Body of pancreas (tissue), 4 donors: ENCODE data around the gene MTG1. TPM values are rescaled to one million over a fixed set of nuclear protein-coding genes. Genes with fewer than 3 reads are reported as not detected.
"Not testable (repeated sequence)": the region's sequence is repeated elsewhere in the genome, so short reads cannot be mapped to it uniquely, and the experiment has no call there.

Experiments
- ATAC-seq: fragments of 150-250 bp; one replicate; pipeline ENCODE4 v1.9.1; 2016
- DNase-seq, 4 donors: peaks; one replicate each; pipeline ENCODE4 v3.0.0-alpha.2; 2019
- H3K27ac ChIP-seq, 4 donors: fragments of 200-600 bp; sonication (generic); 1 replicate in 3 of 4; 2 replicates in 1 of 4; pipeline versions ENCODE4 v1.5.1 to v1.6.1; 2016 to 2019; ENCODE audit warnings: mild to moderate bottlenecking in 1 of 4, mixed read lengths in 1 of 4, moderate library complexity in 1 of 4
- H3K27me3 ChIP-seq, 2 donors: fragments of 200-600 bp; sonication (generic); one replicate each; pipeline ENCODE4 v1.6.0; 2016; ENCODE audit warnings: mild to moderate bottlenecking in 1 of 2
- H3K36me3 ChIP-seq, 2 donors: fragments of 200-600 bp; sonication (generic); replicated peaks in 1 of 2; 2 replicates each; pipeline ENCODE4 v1.5.1; 2016; ENCODE audit warnings: low read depth in 2 of 2; ENCODE audit not compliant: insufficient read depth in 1 of 2
- H3K4me1 ChIP-seq: fragments of 200-600 bp; sonication (generic); one replicate; pipeline ENCODE4 v1.6.0; 2016
- H3K4me3 ChIP-seq, 2 donors: fragments of 200-600 bp; sonication (generic); 1 replicate in 1 of 2; 2 replicates in 1 of 2; pipeline ENCODE4 v1.5.1; 2016 to 2019
- H3K9me3 ChIP-seq, 3 donors: fragments of 200-600 bp; sonication (generic); 1 replicate in 2 of 3; 2 replicates in 1 of 3; pipeline ENCODE4 v1.5.1; 2016
- POLR2A ChIP-seq, 3 donors: fragments of 450-650 bp; IDR thresholded peaks; one replicate each; pipeline ENCODE4 v1.6.1; 2016; ENCODE audit warnings: antibody characterized with exemption in 3 of 3, mild to moderate bottlenecking in 2 of 3
- WGBS, 2 donors: methylation state at CpG; one replicate each; pipeline ENCODE4 v1.1.5; 2017; 5-methylcytosine and 5-hydroxymethylcytosine counted together
- intact Hi-C: fragments of 100-400 bp; cut with DNase I; formaldehyde crosslinking; loops from one replicate; pipeline ENCODE4 v1.15.1; 2023
- total RNA-seq, 2 donors: library from RNA; depleted of rRNA; stranded (reverse); fragments of >200 nt; gene quantifications; one replicate each; pipeline ENCODE4 v1.1.0, GENCODE V29; 2016
- TF ChIP-seq, protein P1 (sequence below), 7 experiments: fragments of 450-650 bp in 4 of 7; fragments of 200-600 bp in 3 of 7; sonication (generic) in 3 of 7; IDR thresholded peaks; one replicate each; pipeline ENCODE4 v1.5.1; 2016 to 2019; ENCODE audit warnings: antibody characterized with exemption in 7 of 7

Gene MTG1
- total RNA-seq, 2 donors from 2014 or later, result 22.8 to 83.7 TPM

DNA sequence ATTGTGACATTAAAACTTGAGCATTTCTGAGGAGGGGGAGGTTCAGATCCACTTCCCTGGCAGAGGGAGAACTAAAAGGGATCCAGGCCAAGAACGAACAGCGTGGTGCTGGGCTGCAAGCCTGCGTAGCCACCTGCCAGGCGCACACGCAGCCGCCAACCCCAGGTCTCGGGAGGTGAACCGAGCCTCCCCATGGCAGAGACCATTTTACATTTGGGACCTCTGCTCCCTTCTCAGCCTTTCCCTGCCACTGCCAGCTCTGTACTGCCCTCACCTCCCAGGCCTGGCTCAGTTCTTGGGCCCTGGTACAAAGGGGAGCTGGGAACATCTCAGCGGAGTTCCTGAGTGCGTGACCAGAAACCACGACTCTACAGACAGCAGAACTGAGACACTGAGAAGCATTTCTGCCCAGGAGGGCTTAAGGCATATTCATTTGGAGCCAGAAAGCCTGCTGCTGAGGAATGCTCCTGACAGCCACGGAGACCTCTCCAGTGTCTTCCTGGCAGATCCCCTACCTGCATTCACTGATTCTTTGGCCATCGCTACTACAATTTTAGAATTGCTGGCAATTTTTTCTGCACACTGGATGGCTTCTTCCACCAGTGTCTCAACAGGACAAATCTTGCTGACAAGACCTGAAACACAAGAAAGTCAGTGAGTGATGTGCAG, 28.4 kb upstream of the MTG1 start:
- Histone ChIP-seq H3K4me1 (peaks cover 5% of the 10 kb centered on the region), H3K9me3 (no peaks in the 10 kb centered on the region), H3K4me3 (no peak overlapping the region), H3K27me3 (no peaks in the 10 kb centered on the region), H3K36me3 (peaks cover 25 to 30% of the 10 kb centered on the region in 2 donors), H3K27ac (no peak overlapping the region)
- no peak for ATAC-seq
- intact Hi-C loops, result no loop called here
- WGBS, 2 donors, result 87 to 89% methylated on average over 8 to 13 of the region's 13 CpGs
- DNase-seq, result no peak
- TF ChIP-seq POLR2A (IDR thresholded peaks at IDR 0.05), result no peak
- TF ChIP-seq, protein P1, sequence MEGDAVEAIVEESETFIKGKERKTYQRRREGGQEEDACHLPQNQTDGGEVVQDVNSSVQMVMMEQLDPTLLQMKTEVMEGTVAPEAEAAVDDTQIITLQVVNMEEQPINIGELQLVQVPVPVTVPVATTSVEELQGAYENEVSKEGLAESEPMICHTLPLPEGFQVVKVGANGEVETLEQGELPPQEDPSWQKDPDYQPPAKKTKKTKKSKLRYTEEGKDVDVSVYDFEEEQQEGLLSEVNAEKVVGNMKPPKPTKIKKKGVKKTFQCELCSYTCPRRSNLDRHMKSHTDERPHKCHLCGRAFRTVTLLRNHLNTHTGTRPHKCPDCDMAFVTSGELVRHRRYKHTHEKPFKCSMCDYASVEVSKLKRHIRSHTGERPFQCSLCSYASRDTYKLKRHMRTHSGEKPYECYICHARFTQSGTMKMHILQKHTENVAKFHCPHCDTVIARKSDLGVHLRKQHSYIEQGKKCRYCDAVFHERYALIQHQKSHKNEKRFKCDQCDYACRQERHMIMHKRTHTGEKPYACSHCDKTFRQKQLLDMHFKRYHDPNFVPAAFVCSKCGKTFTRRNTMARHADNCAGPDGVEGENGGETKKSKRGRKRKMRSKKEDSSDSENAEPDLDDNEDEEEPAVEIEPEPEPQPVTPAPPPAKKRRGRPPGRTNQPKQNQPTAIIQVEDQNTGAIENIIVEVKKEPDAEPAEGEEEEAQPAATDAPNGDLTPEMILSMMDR (IDR thresholded peaks at IDR 0.05), result no peak

DNA sequence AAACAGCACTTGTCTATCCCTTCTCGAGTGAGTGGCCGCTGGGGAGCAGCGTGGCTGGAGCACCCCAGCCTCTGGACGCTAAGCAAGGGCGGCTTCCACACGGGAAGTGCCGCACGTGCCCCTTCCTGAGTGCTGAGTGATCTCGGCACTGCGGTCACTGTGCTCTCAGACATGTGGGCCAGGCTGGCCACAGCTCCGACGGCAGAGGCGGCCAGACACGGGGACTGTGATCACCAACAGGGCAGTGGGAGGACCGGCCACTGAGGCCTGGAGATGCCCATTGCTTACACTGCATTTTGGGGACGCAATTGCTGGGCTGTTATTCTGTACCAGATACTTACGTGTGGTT, 27.9 kb upstream of the MTG1 start:
- H3K27ac ChIP-seq, result no peak overlapping the region
- no peaks in the 10 kb centered on the region for H3K27me3 ChIP-seq
- peaks cover under 1% of the 10 kb centered on the region for H3K4me1 ChIP-seq
- intact Hi-C loops, result no loop called here
- no peak for ATAC-seq
- H3K4me3 ChIP-seq, result no peak overlapping the region
- 88 to 100% methylated on average over 5 to 17 of the region's 17 CpGs for WGBS, 2 donors
- DNase-seq, result no peak
- H3K9me3 ChIP-seq, result no peaks in the 10 kb centered on the region
- peaks cover 25 to 30% of the 10 kb centered on the region in 2 donors for H3K36me3 ChIP-seq
- TF ChIP-seq, protein P1 (IDR thresholded peaks at IDR 0.05), result no peak
- no peak for TF ChIP-seq POLR2A (IDR thresholded peaks at IDR 0.05)

DNA sequence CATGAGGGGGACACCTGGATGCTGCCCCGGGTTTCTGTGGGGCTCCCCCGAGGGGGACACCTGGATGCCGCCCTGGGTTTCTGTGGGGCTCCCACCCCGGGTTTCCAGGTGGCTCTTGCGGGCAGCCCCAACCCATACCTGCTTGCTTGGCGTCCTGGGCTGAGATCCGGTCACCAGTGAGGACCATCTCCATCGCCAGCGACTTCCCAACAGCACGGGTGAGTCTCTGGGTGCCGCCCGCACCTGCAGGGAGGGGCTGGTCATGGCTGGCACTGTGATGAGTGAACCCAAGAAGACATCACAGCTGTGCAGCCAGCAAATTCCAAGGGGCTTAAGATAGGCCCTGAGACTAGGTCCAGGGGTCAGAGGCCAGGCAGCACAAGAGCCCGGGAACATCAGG, 27.2 kb upstream of the MTG1 start:
- DNase-seq (no peak), ATAC-seq (no peak)
- H3K27ac ChIP-seq, result no peak overlapping the region
- H3K36me3 ChIP-seq, result peaks cover 25 to 30% of the 10 kb centered on the region in 2 donors
- 94 to 96% methylated on average over 3 to 10 of the region's 13 CpGs for WGBS, 2 donors
- H3K27me3 ChIP-seq, result no peaks in the 10 kb centered on the region
- no peak overlapping the region for H3K4me3 ChIP-seq
- TF ChIP-seq, protein P1 (IDR thresholded peaks at IDR 0.05), result no peak
- no peak for TF ChIP-seq POLR2A (IDR thresholded peaks at IDR 0.05)
- peaks cover 6% of the 10 kb centered on the region for H3K4me1 ChIP-seq
- H3K9me3 ChIP-seq, result no peaks in the 10 kb centered on the region
- intact Hi-C loops, result no loop called here

DNA sequence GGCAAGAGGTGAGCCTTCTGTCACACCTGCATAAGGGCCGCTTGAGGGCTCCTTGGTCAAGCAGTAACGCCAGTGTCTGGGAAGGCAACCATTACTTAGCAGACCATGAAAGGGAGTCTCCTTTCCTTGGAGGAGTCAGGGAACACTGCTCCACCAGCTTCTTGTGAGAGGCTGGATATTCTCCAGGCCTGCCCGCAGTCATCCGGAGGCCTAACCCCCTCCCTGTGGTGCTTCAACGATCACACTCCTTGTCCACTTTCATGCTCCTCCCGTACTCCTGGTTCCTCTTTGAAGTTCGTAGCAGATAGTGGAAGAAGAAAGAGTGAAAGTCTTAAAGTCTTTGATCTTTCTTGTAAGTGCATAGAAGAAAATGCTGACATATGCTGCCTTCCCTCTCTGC, 26.5 kb upstream of the MTG1 start:
- Histone ChIP-seq H3K36me3 (peaks cover 24 to 30% of the 10 kb centered on the region in 2 donors), H3K4me1 (peaks cover 13% of the 10 kb centered on the region)
- intact Hi-C loops, ATAC-seq, H3K4me3 ChIP-seq, H3K27me3 ChIP-seq, H3K9me3 ChIP-seq, H3K27ac ChIP-seq, DNase-seq: not testable (repeated sequence)
- 40 to 87% methylated on average over 1 to 3 of the region's 7 CpGs for WGBS, 2 donors

DNA sequence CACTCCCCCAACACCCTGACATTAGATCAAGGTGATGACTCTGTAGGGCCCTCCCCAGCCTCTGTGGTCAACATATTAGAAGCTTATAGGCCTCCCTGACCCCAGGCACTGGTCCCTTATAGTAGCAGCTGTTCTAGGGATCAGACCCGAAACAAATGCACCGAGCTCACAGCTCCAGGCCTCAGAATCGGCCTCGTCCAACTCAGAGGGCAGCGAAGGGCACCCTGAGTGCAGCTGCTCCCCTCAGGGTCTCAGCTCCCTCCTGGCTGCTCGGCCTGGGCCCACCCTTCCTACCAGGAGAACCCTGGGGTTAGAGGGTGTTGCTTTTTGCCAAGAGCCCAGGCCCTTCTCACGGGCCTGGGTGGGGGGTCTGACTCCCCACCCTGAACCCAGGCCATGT, 25.8 kb upstream of the MTG1 start:
- WGBS, 2 donors, result 90% methylated on average over 7 of the region's 7 CpGs; no CpG with 5 or more reads in 1 of the 2 donors
- Histone ChIP-seq H3K4me3 (no peak overlapping the region), H3K27ac (no peak overlapping the region), H3K4me1 (peaks cover 14% of the 10 kb centered on the region), H3K9me3 (no peaks in the 10 kb centered on the region), H3K27me3 (no peaks in the 10 kb centered on the region), H3K36me3 (peaks cover 23 to 30% of the 10 kb centered on the region in 2 donors)
- ATAC-seq (no peak), DNase-seq (no peak)
- TF ChIP-seq, protein P1 (IDR thresholded peaks at IDR 0.05), result no peak
- no peak for TF ChIP-seq POLR2A (IDR thresholded peaks at IDR 0.05)
- intact Hi-C loops, result no loop called here
